Tibial artery (tissue), 4 donors: ENCODE results near the gene RNF207.

Experiments used
- DNase-seq, 2 donors: peaks; one replicate each; pipeline ENCODE4 v3.0.0-alpha.2; 2019
- H3K27ac ChIP-seq, 2 donors: fragments of 200-600 bp; sonication (generic) in 1 of 2; 1 replicate in 1 of 2; 2 replicates in 1 of 2; pipeline ENCODE4 v1.5.1; 2018 to 2019; ENCODE audit warnings: mild to moderate bottlenecking in 1 of 2
- H3K27me3 ChIP-seq, 2 donors: fragments of 200-600 bp; sonication (generic) in 1 of 2; one replicate each; pipeline versions ENCODE4 v1.5.1 to v1.6.0; 2016 to 2019
- H3K36me3 ChIP-seq, 3 donors: fragments of 200-600 bp; sonication (generic) in 2 of 3; one replicate each; pipeline ENCODE4 v1.5.1; 2016 to 2019; ENCODE audit warnings: mild to moderate bottlenecking in 2 of 3
- H3K4me1 ChIP-seq, 4 donors: fragments of 200-600 bp; sonication (generic) in 2 of 4; 1 replicate in 3 of 4; 2 replicates in 1 of 4; pipeline ENCODE4 v1.5.1; 2016 to 2019
- H3K4me3 ChIP-seq, 2 donors: fragments of 200-600 bp; sonication (generic) in 1 of 2; 1 replicate in 1 of 2; 2 replicates in 1 of 2; pipeline ENCODE4 v1.5.1; 2018 to 2019; ENCODE audit warnings: mild to moderate bottlenecking in 2 of 2
- H3K9me3 ChIP-seq, 3 donors: fragments of 200-600 bp; sonication (generic) in 1 of 3; one replicate each; pipeline ENCODE4 v1.5.1; 2016 to 2019
- intact Hi-C: fragments of 100-400 bp; cut with DNase I; formaldehyde crosslinking; loops from one replicate; pipeline ENCODE4 v1.15.0; 2023; ENCODE audit warnings: low total_unique reads
- TF ChIP-seq, protein P1 (sequence below), 2 experiments: fragments of 200-600 bp in 1 of 2; fragments of 450-650 bp in 1 of 2; IDR thresholded peaks; one replicate each; pipeline ENCODE4 v1.5.1; 2017 to 2019; ENCODE audit warnings: antibody characterized with exemption in 2 of 2, mild to moderate bottlenecking in 1 of 2, moderate library complexity in 1 of 2

The RNF207 gene

DNA sequence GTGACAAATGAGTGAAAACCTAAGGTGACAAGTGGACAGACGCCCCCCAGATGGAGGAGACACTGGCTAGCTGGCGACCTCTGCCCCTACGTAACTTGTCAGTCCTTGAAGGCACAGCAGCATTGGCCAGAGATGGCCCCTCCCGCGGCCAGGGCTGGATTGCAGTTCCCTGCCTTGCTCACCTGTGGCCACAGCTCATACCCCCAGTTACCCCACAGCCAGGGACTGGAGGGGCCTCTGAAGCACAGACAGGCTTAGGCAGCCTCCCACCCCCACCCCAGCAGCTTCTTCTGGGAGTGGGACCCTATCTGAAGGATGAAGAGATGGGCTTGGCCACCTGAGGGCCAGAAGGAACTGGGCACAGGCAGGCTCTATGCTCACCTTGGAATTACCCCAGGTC, 41.7 kb downstream of the RNF207 start:
- Histone ChIP-seq H3K36me3 (no peaks in the 10 kb centered on the region), H3K27ac (no peak overlapping the region), H3K4me1 (peaks cover 0 to 31% (median 10%) of the 10 kb centered on the region in 4 donors), H3K27me3 (peaks cover 15 to 96% of the 10 kb centered on the region in 2 donors), H3K9me3 (no peaks in the 10 kb centered on the region), H3K4me3 (no peak overlapping the region)
- intact Hi-C loops, result loop anchor here (2.0 to 5.0 kb wide), 3 partner anchors 95 to 185 kb away; no protein-coding TSS in a partner anchor
- DNase-seq, result no peak
- TF ChIP-seq, protein P1, sequence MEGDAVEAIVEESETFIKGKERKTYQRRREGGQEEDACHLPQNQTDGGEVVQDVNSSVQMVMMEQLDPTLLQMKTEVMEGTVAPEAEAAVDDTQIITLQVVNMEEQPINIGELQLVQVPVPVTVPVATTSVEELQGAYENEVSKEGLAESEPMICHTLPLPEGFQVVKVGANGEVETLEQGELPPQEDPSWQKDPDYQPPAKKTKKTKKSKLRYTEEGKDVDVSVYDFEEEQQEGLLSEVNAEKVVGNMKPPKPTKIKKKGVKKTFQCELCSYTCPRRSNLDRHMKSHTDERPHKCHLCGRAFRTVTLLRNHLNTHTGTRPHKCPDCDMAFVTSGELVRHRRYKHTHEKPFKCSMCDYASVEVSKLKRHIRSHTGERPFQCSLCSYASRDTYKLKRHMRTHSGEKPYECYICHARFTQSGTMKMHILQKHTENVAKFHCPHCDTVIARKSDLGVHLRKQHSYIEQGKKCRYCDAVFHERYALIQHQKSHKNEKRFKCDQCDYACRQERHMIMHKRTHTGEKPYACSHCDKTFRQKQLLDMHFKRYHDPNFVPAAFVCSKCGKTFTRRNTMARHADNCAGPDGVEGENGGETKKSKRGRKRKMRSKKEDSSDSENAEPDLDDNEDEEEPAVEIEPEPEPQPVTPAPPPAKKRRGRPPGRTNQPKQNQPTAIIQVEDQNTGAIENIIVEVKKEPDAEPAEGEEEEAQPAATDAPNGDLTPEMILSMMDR (IDR thresholded peaks at IDR 0.05), result no peak

DNA sequence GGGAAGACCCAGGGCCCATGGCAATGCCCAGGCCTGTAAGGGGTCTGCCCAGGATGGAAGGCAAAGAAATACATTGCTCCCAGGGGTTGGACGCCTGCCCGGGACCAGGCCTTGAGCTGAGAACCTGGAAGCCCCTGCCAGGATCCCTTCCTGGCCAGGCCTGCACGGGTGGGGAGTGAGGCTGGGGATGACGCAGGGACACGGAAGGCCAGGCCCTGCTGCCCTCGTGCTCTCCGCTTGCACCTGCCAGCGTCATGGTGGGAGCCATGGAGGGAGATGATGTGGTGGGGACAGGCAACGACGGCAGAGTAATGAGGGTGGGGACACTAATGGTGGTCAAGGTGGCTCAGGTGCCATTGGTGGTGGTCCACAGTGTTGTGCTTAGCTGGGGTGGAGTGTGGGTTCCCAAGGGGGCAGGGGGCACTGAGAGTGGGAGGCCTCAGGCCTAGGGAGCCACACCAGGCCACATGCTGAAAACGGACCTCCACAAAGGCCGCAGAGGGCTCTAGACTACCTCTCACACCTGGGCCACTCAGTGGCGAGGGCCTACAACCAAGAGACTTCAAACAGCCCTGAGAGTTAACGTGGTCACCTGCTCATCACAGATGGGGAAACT, 42.4 kb downstream of the RNF207 start:
- TF ChIP-seq, protein P1 (IDR thresholded peaks at IDR 0.05), result no peak
- intact Hi-C loops, result loop anchor here (5.0 kb wide), 2 partner anchors 94 to 186 kb away; no protein-coding TSS in a partner anchor

DNA sequence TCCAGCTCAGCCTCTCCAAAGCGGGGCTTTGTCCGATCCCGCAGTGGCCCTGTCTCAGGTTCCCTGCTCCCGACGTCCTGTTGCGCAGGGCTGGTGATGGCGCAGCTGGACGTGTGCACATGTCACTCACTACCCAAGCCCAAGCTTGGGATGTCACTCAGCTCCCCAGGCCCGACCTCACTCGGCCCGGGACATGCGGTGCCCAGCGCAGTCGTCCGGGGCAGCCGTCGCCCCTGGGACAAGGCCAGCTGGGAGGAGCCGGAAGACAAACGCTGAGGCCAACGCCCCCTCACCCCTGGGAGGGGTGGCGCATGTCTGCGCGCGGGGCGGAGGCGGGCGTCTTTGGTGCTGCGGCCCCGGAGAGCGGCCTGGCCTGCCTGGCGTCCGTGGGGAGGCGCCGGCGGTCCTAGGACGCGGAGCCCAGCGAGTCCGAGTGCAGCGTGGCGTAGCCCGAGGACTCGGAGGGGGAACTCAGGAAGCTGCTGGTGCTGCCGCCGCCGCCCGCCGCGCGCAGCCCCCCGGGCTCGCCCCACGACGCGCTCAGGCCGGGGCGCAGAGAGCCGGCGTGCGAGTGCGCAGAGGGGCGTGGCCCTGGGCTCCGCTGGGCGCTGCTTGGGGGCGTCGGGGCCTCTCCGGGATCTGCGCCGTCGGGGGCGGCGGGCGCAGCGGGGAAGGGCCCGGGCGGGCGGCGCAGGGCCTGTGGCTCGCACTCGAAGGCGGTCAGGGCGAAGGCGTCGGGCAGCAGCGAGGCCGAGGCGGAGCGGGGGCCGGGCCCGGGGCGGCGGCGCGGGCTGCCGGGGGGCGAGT, 43.2 kb downstream of the RNF207 start:
- H3K27ac ChIP-seq, result no peak overlapping the region
- DNase-seq, result no peak

More for the DNA sequence above, 42.4 kb downstream of the RNF207 start:
- no peak for DNase-seq
- Histone ChIP-seq H3K4me1 (peaks cover 0 to 31% (median 9%) of the 10 kb centered on the region in 4 donors), H3K36me3 (no peaks in the 10 kb centered on the region), H3K27me3 (peaks cover 12 to 95% of the 10 kb centered on the region in 2 donors), H3K4me3 (no peak overlapping the region), H3K9me3 (no peaks in the 10 kb centered on the region), H3K27ac (no peak overlapping the region)

DNA sequence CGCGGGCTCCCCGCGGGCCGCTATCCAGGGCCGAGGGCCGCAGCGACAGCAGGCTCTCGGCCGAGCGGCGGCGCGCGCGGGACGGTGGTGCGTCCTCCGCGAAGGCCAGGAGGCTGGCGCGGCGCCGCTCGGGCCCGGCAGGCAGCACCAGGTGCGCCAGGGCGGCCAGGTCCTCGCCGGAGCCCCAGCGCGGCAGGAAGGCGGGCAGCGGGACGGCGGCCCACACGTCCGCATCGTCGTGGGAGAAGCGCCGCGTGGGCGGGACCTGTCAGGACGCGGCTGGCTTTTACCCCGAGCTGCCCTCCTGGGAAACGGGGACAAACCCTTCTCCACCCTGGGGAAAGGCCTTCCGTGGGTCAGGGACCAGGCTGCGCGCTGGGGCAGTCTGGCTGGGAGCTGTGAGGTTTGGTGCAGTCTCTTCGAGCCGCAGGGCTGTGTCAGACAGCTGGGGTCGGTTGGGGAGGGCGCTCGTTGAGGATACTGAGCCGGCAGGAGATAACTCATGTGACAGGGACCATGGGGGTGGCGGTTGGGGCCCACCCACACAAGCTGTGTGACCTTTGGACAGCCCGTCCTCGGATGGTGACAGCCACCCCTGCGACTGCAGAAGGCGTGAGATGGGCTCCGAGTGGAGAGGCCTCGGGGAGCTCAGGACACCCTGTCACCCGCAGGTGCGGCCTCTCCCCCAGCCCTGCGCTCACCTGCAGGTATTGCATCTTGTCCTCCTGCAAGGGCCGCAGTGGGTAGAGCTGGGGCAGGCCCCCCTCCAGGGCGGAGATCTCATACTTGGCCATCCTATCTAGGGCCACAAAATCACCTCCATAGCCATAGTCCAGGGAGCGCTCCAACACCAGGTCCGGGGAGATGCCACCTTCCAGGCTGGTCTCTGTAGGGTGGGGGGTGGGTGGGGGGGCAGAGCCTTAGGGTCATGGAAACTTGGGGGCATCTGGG, 44.1 kb downstream of the RNF207 start:
- no peak overlapping the region for H3K4me3 ChIP-seq
- intact Hi-C loops, result loop anchor here (5.0 kb wide), 2 partner anchors 92 to 188 kb away; no protein-coding TSS in a partner anchor
- H3K9me3 ChIP-seq, result no peaks in the 10 kb centered on the region
- DNase-seq, result no peak
- peaks cover 0 to 28% (median 9%) of the 10 kb centered on the region in 4 donors for H3K4me1 ChIP-seq
- H3K27ac ChIP-seq, result no peak overlapping the region
- TF ChIP-seq, protein P1 (IDR thresholded peaks at IDR 0.05), result no peak
- H3K36me3 ChIP-seq, result peaks cover 0 to 5% (median 0%) of the 10 kb centered on the region in 3 donors
- peaks cover 6 to 88% of the 10 kb centered on the region in 2 donors for H3K27me3 ChIP-seq

More for the DNA sequence above, 43.2 kb downstream of the RNF207 start:
- intact Hi-C loops, result loop anchor here (5.0 kb wide), 2 partner anchors 93 to 187 kb away; no protein-coding TSS in a partner anchor
- Histone ChIP-seq H3K36me3 (peaks cover 0 to 2% (median 0%) of the 10 kb centered on the region in 3 donors), H3K4me1 (peaks cover 0 to 31% (median 9%) of the 10 kb centered on the region in 4 donors), H3K27me3 (peaks cover 6 to 95% of the 10 kb centered on the region in 2 donors), H3K9me3 (no peaks in the 10 kb centered on the region), H3K4me3 (no peak overlapping the region)
- TF ChIP-seq, protein P1 (IDR thresholded peaks at IDR 0.05), result no peak

DNA sequence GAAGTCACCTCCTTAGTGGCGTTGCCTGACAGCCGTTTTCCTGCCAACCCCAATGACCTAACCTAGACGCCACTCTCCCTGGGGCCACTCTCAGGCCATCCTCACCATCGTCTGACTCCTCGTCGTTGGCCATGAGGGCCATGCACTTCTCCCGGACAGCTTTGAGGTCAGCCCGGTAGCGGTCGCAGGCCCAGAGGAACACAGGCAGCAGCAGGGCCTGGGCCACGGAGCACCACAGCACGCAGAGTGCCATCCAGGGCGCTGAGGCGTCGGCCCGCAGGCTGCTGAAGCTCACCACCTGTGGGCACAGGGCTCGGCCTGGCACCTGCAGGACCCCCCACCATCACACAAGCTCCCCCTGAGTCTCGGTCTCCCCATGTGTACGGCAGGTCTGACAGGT, 45.3 kb downstream of the RNF207 start:
- DNase-seq, result no peak
- Histone ChIP-seq H3K27me3 (peaks cover 0 to 77% of the 10 kb centered on the region in 2 donors), H3K9me3 (no peaks in the 10 kb centered on the region), H3K4me1 (peaks cover 0 to 15% (median 4%) of the 10 kb centered on the region in 4 donors), H3K4me3 (no peak overlapping the region), H3K36me3 (peaks cover 0 to 5% (median 0%) of the 10 kb centered on the region in 3 donors), H3K27ac (no peak overlapping the region)
- TF ChIP-seq, protein P1 (IDR thresholded peaks at IDR 0.05), result no peak
- intact Hi-C loops, result no loop called here
